Hepatocyte (in vitro differentiated cells): ENCODE data around the gene GLRX. TPM values are rescaled to one million over a fixed set of nuclear protein-coding genes. Genes with fewer than 3 reads are reported as not detected.

Experiments
- DNase-seq: peaks from one replicate; pipeline ENCODE4 v3.0.0-alpha.2; 2016; ENCODE audit warnings: low spot score
- H2AFZ ChIP-seq: fragments of 200-600 bp; sonication (generic); 2 replicates; pipeline ENCODE4 v1.6.0; 2016; ENCODE audit warnings: antibody characterized with exemption, mild to moderate bottlenecking
- H3K27ac ChIP-seq: fragments of 200-600 bp; sonication (generic); 2 replicates; pipeline ENCODE4 v1.5.1; 2016; ENCODE audit warnings: mild to moderate bottlenecking
- H3K27me3 ChIP-seq: fragments of 200-600 bp; sonication (generic); 2 replicates; pipeline ENCODE4 v1.6.1; 2016
- H3K36me3 ChIP-seq: fragments of 200-600 bp; sonication (generic); replicated peaks from 2 replicates; pipeline ENCODE4 v1.5.1; 2016; ENCODE audit warnings: low read depth; ENCODE audit not compliant: insufficient read depth
- H3K4me1 ChIP-seq: fragments of 200-600 bp; sonication (generic); 2 replicates; pipeline ENCODE4 v1.5.1; 2016; ENCODE audit warnings: mild to moderate bottlenecking, moderate library complexity; ENCODE audit not compliant: insufficient read depth
- H3K4me2 ChIP-seq: fragments of 200-600 bp; sonication (generic); 2 replicates; pipeline ENCODE4 v1.6.0; 2016
- H3K4me3 ChIP-seq: fragments of 200-600 bp; sonication (generic); 2 replicates; pipeline ENCODE4 v1.5.1; 2016; ENCODE audit warnings: mild to moderate bottlenecking
- H3K79me2 ChIP-seq: fragments of 200-600 bp; sonication (generic); 2 replicates; pipeline ENCODE4 v1.6.0; 2017; ENCODE audit warnings: mild to moderate bottlenecking
- H3K9me2 ChIP-seq: fragments of 200-600 bp; sonication (generic); replicated peaks from 2 replicates; pipeline ENCODE4 v1.6.0; 2017; ENCODE audit warnings: mild to moderate bottlenecking; ENCODE audit not compliant: insufficient read depth
- H3K9me3 ChIP-seq: fragments of 200-600 bp; sonication (generic); 2 replicates; pipeline ENCODE4 v1.5.1; 2016; ENCODE audit warnings: low read depth, mild to moderate bottlenecking
- H4K20me1 ChIP-seq: fragments of 200-600 bp; sonication (generic); 2 replicates; pipeline ENCODE4 v1.6.0; 2016; ENCODE audit warnings: mild to moderate bottlenecking; ENCODE audit not compliant: insufficient read depth, poor library complexity, severe bottlenecking
- EZH2 ChIP-seq: fragments of 200-600 bp; sonication (generic); IDR thresholded peaks from 2 replicates; pipeline ENCODE4 v1.6.1; 2016; ENCODE audit warnings: antibody characterized with exemption, mild to moderate bottlenecking, borderline replicate concordance
- EZH2phosphoT487 ChIP-seq: fragments of 200-600 bp; sonication (generic); IDR thresholded peaks from one replicate; pipeline ENCODE4 v1.6.1; 2018; ENCODE audit warnings: antibody characterized with exemption, mild to moderate bottlenecking, low read depth, moderate library complexity; ENCODE audit not compliant: unreplicated experiment, severe bottlenecking
- WGBS: methylation state at CpG from one replicate; pipeline ENCODE4 v1.1.6; 2016; ENCODE audit warnings: low lambda C conversion rate; ENCODE audit errors: missing lambda C conversion rate; 5-methylcytosine and 5-hydroxymethylcytosine counted together
- polyA plus RNA-seq: library from polyadenylated mRNA; unstranded; fragments of >200 nt; fragmentation: Nextera tagmentation; extraction: Ambion mirVana; gene quantifications from 2 replicates; pipeline ENCODE4 v1.2.1, GENCODE V29; 2016
- total RNA-seq: library from RNA; depleted of rRNA; stranded (reverse); fragments of >200 nt; gene quantifications from 2 replicates; pipeline ENCODE4 v1.2.3, GENCODE V29; 2014
- TF ChIP-seq, protein P1 (sequence below): fragments of 200-600 bp; sonication (generic); IDR thresholded peaks from 2 replicates; pipeline ENCODE4 v1.5.1; 2016; ENCODE audit warnings: antibody characterized with exemption, mild to moderate bottlenecking; ENCODE audit not compliant: poor library complexity

Gene GLRX
- total and polyA plus RNA-seq, 2 experiments from 2014 or later, result 79.1 to 101 TPM

DNA sequence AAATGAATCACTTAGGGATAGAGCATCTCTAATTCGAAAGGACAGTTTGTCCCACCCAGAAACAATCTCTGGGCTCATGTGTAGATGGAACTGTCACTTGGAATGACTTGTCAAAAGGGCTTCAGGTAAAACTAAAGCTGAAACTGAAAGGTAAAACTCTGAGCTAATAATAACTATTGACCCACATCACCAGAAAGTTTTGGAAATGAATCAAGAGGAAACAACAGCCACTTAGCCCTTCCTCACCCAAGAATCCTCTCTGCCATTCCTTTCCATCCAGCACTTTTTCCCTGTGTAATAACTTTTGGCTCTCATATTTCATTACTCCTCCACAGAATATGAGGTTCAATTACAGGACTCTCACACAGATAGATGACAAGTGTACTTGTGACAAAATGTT lies 14.0 kb upstream of the GLRX start:
- Histone ChIP-seq H3K27ac (no peak overlapping the region), H3K9me2 (no peaks in the 10 kb centered on the region), H3K4me2 (no peak overlapping the region)

DNA sequence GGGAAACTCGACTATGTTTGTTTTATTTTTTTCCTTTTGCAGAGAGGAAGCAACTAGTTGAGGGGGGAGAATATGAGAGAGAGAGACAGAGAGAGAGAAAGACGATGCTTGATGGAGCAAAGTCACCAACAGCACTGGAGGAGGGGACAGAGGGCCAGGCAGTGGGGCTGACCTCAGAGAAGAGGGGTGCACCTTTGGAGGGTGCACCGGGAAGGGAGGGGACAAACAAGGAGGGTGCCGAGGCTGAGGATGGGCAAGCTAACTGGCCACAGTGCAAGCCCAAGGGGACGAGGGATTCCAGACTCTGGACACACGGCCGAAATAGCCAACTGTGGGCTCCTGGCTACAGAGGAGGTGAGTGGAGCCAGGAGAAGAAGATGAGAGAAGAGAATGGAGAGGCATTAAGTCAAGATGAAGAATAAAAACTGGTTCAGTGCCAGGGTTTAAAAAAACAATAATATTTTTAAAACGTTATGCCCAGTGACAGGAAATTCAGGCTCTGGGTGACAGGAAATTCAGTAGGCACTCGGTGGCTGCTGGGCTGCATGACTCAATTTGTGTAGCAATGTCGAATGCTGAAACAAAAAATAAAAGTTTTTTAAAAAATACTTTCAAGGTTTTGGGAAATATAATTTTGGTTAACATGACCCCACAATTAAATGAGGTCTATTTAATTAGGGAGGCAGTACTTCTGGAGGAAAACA lies 13.3 kb upstream of the GLRX start:
- H3K9me2 ChIP-seq, result no peaks in the 10 kb centered on the region
- peaks cover 3% of the 10 kb centered on the region for H3K79me2 ChIP-seq
- no peak overlapping the region for H2AFZ ChIP-seq
- H3K27me3 ChIP-seq, result no peaks in the 10 kb centered on the region
- H3K4me3 ChIP-seq, result peak overlapping the region; percentile 33
- no peak for DNase-seq
- TF ChIP-seq, protein P1, sequence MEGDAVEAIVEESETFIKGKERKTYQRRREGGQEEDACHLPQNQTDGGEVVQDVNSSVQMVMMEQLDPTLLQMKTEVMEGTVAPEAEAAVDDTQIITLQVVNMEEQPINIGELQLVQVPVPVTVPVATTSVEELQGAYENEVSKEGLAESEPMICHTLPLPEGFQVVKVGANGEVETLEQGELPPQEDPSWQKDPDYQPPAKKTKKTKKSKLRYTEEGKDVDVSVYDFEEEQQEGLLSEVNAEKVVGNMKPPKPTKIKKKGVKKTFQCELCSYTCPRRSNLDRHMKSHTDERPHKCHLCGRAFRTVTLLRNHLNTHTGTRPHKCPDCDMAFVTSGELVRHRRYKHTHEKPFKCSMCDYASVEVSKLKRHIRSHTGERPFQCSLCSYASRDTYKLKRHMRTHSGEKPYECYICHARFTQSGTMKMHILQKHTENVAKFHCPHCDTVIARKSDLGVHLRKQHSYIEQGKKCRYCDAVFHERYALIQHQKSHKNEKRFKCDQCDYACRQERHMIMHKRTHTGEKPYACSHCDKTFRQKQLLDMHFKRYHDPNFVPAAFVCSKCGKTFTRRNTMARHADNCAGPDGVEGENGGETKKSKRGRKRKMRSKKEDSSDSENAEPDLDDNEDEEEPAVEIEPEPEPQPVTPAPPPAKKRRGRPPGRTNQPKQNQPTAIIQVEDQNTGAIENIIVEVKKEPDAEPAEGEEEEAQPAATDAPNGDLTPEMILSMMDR, result no peak
- TF ChIP-seq EZH2 (no peak), EZH2phosphoT487 (no peak)
- no peaks in the 10 kb centered on the region for H3K36me3 ChIP-seq
- H3K4me2 ChIP-seq, result peak overlapping the region; percentile 76
- H3K27ac ChIP-seq, result peak overlapping the region; percentile 94
- no peaks in the 10 kb centered on the region for H4K20me1 ChIP-seq
- WGBS, result 86% methylated on average over 10 of the region's 10 CpGs
- peaks cover 7% of the 10 kb centered on the region for H3K4me1 ChIP-seq
- no peaks in the 10 kb centered on the region for H3K9me3 ChIP-seq

More for the DNA sequence above, 14.0 kb upstream of the GLRX start:
- no peaks in the 10 kb centered on the region for H3K27me3 ChIP-seq
- no peaks in the 10 kb centered on the region for H3K9me3 ChIP-seq
- H3K4me1 ChIP-seq, result peaks cover 7% of the 10 kb centered on the region
- no peak overlapping the region for H3K4me3 ChIP-seq
- TF ChIP-seq EZH2phosphoT487 (no peak), EZH2 (no peak)
- TF ChIP-seq, protein P1, result no peak
- DNase-seq, result no peak
- peaks cover 3% of the 10 kb centered on the region for H3K79me2 ChIP-seq
- H2AFZ ChIP-seq, result no peak overlapping the region
- H3K36me3 ChIP-seq, result no peaks in the 10 kb centered on the region
- H4K20me1 ChIP-seq, result no peaks in the 10 kb centered on the region
- WGBS, result 89% methylated on average over 1 of the region's 1 CpG

DNA sequence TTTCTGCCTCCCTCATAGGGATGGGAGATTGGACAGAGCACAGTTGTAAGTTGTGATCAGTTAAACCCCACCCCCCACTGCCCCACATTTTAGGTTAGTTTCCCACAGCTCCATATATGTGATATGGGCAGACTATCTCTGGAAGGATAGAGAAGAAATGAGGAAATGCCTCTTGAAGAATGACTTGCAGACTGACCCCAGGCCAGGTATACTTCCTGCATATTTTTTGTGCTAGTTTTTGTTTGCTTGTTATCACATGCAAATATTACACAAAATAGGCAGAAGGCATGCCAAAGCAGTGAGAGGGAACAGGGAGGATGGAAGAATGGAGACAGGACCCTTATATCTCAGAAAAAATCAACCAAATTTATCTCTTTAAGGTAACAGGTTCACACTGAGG lies 10.1 kb upstream of the GLRX start:
- H4K20me1 ChIP-seq, result no peaks in the 10 kb centered on the region
- H3K27ac ChIP-seq, result no peak overlapping the region
- no peak for DNase-seq
- peaks cover 3% of the 10 kb centered on the region for H3K79me2 ChIP-seq
- H3K27me3 ChIP-seq, result no peaks in the 10 kb centered on the region
- no peaks in the 10 kb centered on the region for H3K9me3 ChIP-seq
- H3K36me3 ChIP-seq, result no peaks in the 10 kb centered on the region
- no peak for TF ChIP-seq EZH2
- no peak for TF ChIP-seq EZH2phosphoT487
- TF ChIP-seq, protein P1, result no peak
- H3K4me3 ChIP-seq, result no peak overlapping the region
- peaks cover 11% of the 10 kb centered on the region for H3K4me1 ChIP-seq
- no peak overlapping the region for H3K4me2 ChIP-seq
- no peaks in the 10 kb centered on the region for H3K9me2 ChIP-seq
- no peak overlapping the region for H2AFZ ChIP-seq
